Pancreas (tissue), 10 donors: ENCODE data around the gene RMP24. TPM values are rescaled to one million over a fixed set of nuclear protein-coding genes. Genes with fewer than 3 reads are reported as not detected.

Experiments
- ATAC-seq, 4 donors: fragments of 200-7000 bp; cut with Tn5 transposase; one replicate each; pipeline versions ENCODE4 v1.8.0 to v1.9.1; 2020; ENCODE audit warnings: mild to moderate bottlenecking in 4 of 4, moderate library complexity in 4 of 4
- DNase-seq, 6 donors: peaks; one replicate each; pipeline ENCODE4 v3.0.0-alpha.2; 2020
- FAIRE-seq: peaks from 2 replicates; lab custom pipeline; 2012; peaks lifted over from hg19 to GRCh38; lab: Jason Lieb, UNC
- H3K27ac ChIP-seq, 4 donors: fragments of 200-600 bp; sonication (generic); 1 replicate in 3 of 4; 2 replicates in 1 of 4; pipeline versions ENCODE4 v1.5.0 to v1.8.0; 2020
- H3K27me3 ChIP-seq, 4 donors: fragments of 200-600 bp; one replicate each; pipeline ENCODE4 v1.8.0; 2021
- H3K36me3 ChIP-seq, 3 donors: fragments of 200-600 bp; sonication (generic) in 1 of 3; one replicate each; pipeline versions ENCODE4 v1.5.0 to v1.8.0; 2020 to 2021
- H3K4me1 ChIP-seq, 3 donors: fragments of 200-600 bp; one replicate each; pipeline ENCODE4 v1.8.0; 2021
- H3K4me3 ChIP-seq, 4 donors: fragments of 200-600 bp; sonication (generic) in 2 of 4; one replicate each; pipeline versions ENCODE4 v1.5.0 to v1.8.0; 2020 to 2021
- H3K9me3 ChIP-seq, 4 donors: fragments of 200-600 bp; one replicate each; pipeline ENCODE4 v1.8.0; 2021
- CTCF ChIP-seq, 4 donors: fragments of 200-600 bp; sonication (generic) in 3 of 4; IDR thresholded peaks; one replicate each; pipeline versions ENCODE4 v1.5.0 to v1.8.0; 2021; ENCODE audit warnings: antibody characterized with exemption in 4 of 4
- WGBS, 2 donors: extraction: QIAGEN DNeasy Blood & Tissue Kit; methylation state at CpG; one replicate each; pipeline ENCODE4 v1.1.7; 2013; 5-methylcytosine and 5-hydroxymethylcytosine counted together
- intact Hi-C, 3 donors: fragments of 100-400 bp; cut with DNase I; formaldehyde crosslinking; loops; one replicate each; pipeline versions ENCODE4 v1.11.1 to v1.14.2; 2022
- microRNA-seq, 2 donors: library from miRNA; unstranded; fragments of <30 nt; microRNA quantifications; one replicate each; pipeline versions ENCODE4 to v1.1.0, GENCODE V29; 2019 to 2020
- polyA plus RNA-seq, 2 donors: library from polyadenylated mRNA; stranded (reverse); fragments of 200-250 nt; gene quantifications; one replicate each; pipeline ENCODE4 v1.2.3, GENCODE V29; 2013
- total RNA-seq, 6 donors: library from RNA; stranded (reverse); fragmentation: NEBNext Ultra II Directional in 4 of 6; extraction: Animal tissue kit (Norgen Biotek cat#: 25700) in 4 of 6; gene quantifications; one replicate each; pipeline versions ENCODE4 v1.2.1 to v1.2.4, GENCODE V29; 2021 to 2023
- donor health status: healthy with polysubstance abuse.
- donor health status: DM: no; HTN: no; CAD: no; lungs with moderate emphysema.
- donor health status: DM: no; HTN: no; CAD: no.
- donor health status: control.
- donor health status: control.
- donor health status: Bipolar disorder and iron deficiency.
- donor health status: DM: yes; HTN: yes; CAD: no.
- donor health status: DM: no; HTN: no; CAD: no.
- donor health status: DM: no; HTN: no; CAD: no.
- donor health status: DM: yes; HTN: yes; CAD: no.

Gene RMP24

GRCh38 chr18:36025025-36025424 is 52.5 kb downstream of the RMP24 start:
- Histone ChIP-seq H3K27me3 (no peaks in the 10 kb centered on the region), H3K9me3 (no peaks in the 10 kb centered on the region), H3K4me1 (peaks cover 7 to 32% (median 19%) of the 10 kb centered on the region in 3 donors), H3K27ac (no peak overlapping the region), H3K4me3 (no peak overlapping the region), H3K36me3 (peaks cover 0 to 10% (median 0%) of the 10 kb centered on the region in 3 donors)
- ATAC-seq = no peak
- intact Hi-C loops = no loop called here
- DNase-seq = no peak
- TF ChIP-seq CTCF (IDR thresholded peaks at IDR 0.05) = no peak
- 56 to 61% methylated on average over 1 of the region's 1 CpG for WGBS, 2 donors
- no peak for FAIRE-seq

GRCh38 chr18:36028859-36029258 is 56.4 kb downstream of the RMP24 start:
- Histone ChIP-seq H3K4me1 (peaks cover 12 to 35% (median 27%) of the 10 kb centered on the region in 3 donors), H3K9me3 (no peaks in the 10 kb centered on the region), H3K27me3 (no peaks in the 10 kb centered on the region), H3K36me3 (peaks cover 0 to 10% (median 0%) of the 10 kb centered on the region in 3 donors), H3K4me3 (no peak overlapping the region), H3K27ac (peak overlapping the region in 2 of 4 donors; percentile 54 to 60)
- no peak for FAIRE-seq
- peak in 4 of 6 donors; percentile 14 to 74 (median 59) for DNase-seq
- 13 to 18% methylated on average over 2 of the region's 2 CpGs for WGBS, 2 donors
- ATAC-seq = peak; percentile 91 to 99 (median 96)
- intact Hi-C loops = no loop called here
- no peak for TF ChIP-seq CTCF (IDR thresholded peaks at IDR 0.05)

Small RNA genes within 50 kb of the gene (microRNA-seq; reads per million reads assigned to microRNA genes)
- gene MIR3929 = 0 reads per million in 2 donors

Other genes with a start within 250 kb of the RMP24 start
- 10 to 100 TPM; 16.5 to 30.9 (median 22.4) TPM for gene RPRD1A, start 94.9 kb downstream of the RMP24 start, total RNA-seq
- 10 to 100 TPM; 14.0 to 21.5 TPM for gene RPRD1A, start 94.9 kb downstream of the RMP24 start, polyA plus RNA-seq
- 10 to 100 TPM; 12.1 to 24.5 (median 17.2) TPM for gene SLC39A6, start 156.7 kb downstream of the RMP24 start, total RNA-seq
- gene SLC39A6, start 156.7 kb downstream of the RMP24 start, polyA plus RNA-seq = 10 to 100 TPM in 1 of 2 donors, 1 to 10 TPM in 1; 2.9 to 18.2 TPM
- gene ELP2, start 157.2 kb downstream of the RMP24 start, total RNA-seq = 10 to 100 TPM; 35.1 to 56.3 (median 46.0) TPM
- gene ELP2, start 157.2 kb downstream of the RMP24 start, polyA plus RNA-seq = 10 to 100 TPM; 53.8 to 73.3 TPM
- 1 to 10 TPM in 3 of 6 donors, under 1 TPM in 3; 0.75 to 1.6 (median 1.1) TPM for gene MOCOS, start 214.8 kb downstream of the RMP24 start, total RNA-seq
- gene MOCOS, start 214.8 kb downstream of the RMP24 start, polyA plus RNA-seq = under 1 TPM; 0.49 to 0.87 TPM